Glomerular endothelial cell (primary cell): ENCODE measurements around the gene DOCK9. TPM values are rescaled to one million over a fixed set of nuclear protein-coding genes. Genes with fewer than 3 reads are reported as not detected.

Source experiments
- DNase-seq: peaks from one replicate; pipeline ENCODE4 v3.0.0-alpha.2; 2011; ENCODE audit warnings: low read depth, low spot score; ENCODE audit errors: extremely low read depth
- total RNA-seq: library from RNA; depleted of rRNA; stranded (reverse); fragments of >200 nt; gene quantifications from 2 replicates; pipeline ENCODE4 v1.2.3, GENCODE V29; 2015

The DOCK9 gene
- total RNA-seq, 1 donor from 2014 or later: 400 TPM

GRCh38 chr13:98803111-98803561 is 174.7 kb downstream of the DOCK9 start:
- DNase-seq: no peak

- no peak for DNase-seq
Measured at GRCh38 chr13:98802559-98802958, 175.3 kb downstream of the DOCK9 start.

- no peak for DNase-seq
Measured at GRCh38 chr13:98801626-98802418, 176.0 kb downstream of the DOCK9 start.

- no peak for DNase-seq
Measured at GRCh38 chr13:98800078-98800477, 177.8 kb downstream of the DOCK9 start.

- no peak for DNase-seq
Measured at GRCh38 chr13:98798849-98799645, 178.8 kb downstream of the DOCK9 start.

GRCh38 chr13:98797456-98797855 is 180.4 kb downstream of the DOCK9 start:
- no peak for DNase-seq

- no peak for DNase-seq
Measured at GRCh38 chr13:98796798-98797197, 181.1 kb downstream of the DOCK9 start.

GRCh38 chr13:98796191-98796590 is 181.7 kb downstream of the DOCK9 start:
- DNase-seq: no peak

GRCh38 chr13:98795220-98795619 is 182.6 kb downstream of the DOCK9 start:
- no peak for DNase-seq

- DNase-seq: no peak
Measured at GRCh38 chr13:98794498-98794897, 183.4 kb downstream of the DOCK9 start.

- DNase-seq: no peak
Measured at GRCh38 chr13:98792785-98793495, 184.9 kb downstream of the DOCK9 start.

- no peak for DNase-seq
Measured at GRCh38 chr13:98792321-98792720, 185.5 kb downstream of the DOCK9 start.

GRCh38 chr13:98791611-98792010 is 186.3 kb downstream of the DOCK9 start:
- DNase-seq: no peak

GRCh38 chr13:98787996-98788395 is 189.9 kb downstream of the DOCK9 start:
- no peak for DNase-seq

GRCh38 chr13:98787173-98787572 is 190.7 kb downstream of the DOCK9 start:
- no peak for DNase-seq

- no peak for DNase-seq
Measured at GRCh38 chr13:98786023-98786422, 191.8 kb downstream of the DOCK9 start.

- no peak for DNase-seq
Measured at GRCh38 chr13:98785405-98785804, 192.5 kb downstream of the DOCK9 start.

- no peak for DNase-seq
Measured at GRCh38 chr13:98784666-98785065, 193.2 kb downstream of the DOCK9 start.

- no peak for DNase-seq
Measured at GRCh38 chr13:98783856-98784478, 193.9 kb downstream of the DOCK9 start.

GRCh38 chr13:98782654-98783053 is 195.2 kb downstream of the DOCK9 start:
- no peak for DNase-seq

GRCh38 chr13:98781905-98782304 is 196.0 kb downstream of the DOCK9 start:
- no peak for DNase-seq
